Measurements from ENCODE around the gene CIZ1. TPM values are rescaled to one million over a fixed set of nuclear protein-coding genes. Genes with fewer than 3 reads are reported as not detected.

CIZ1 gene
- total RNA-seq, 1 donor from 2014 or later, result 164 TPM

- H3K9me3 Mint-ChIP-seq (ENCODE audit: low read depth), result no peaks in the 10 kb centered on the region
- no peaks in the 10 kb centered on the region for H3K27me3 Mint-ChIP-seq
- no peak for TF ChIP-seq CTCF (IDR thresholded peaks at IDR 0.05; ENCODE audit: unreplicated experiment)
- no peak overlapping the region for H3K27ac Mint-ChIP-seq
- H3K36me3 Mint-ChIP-seq (ENCODE audit: insufficient read depth), result peaks cover 7% of the 10 kb centered on the region
- H3K4me1 Mint-ChIP-seq (ENCODE audit: low read depth), result peaks cover 4% of the 10 kb centered on the region
- DNase-seq (ENCODE audit: low spot score, unreplicated experiment), result no peak
- H3K4me3 Mint-ChIP-seq (ENCODE audit: low read depth), result peak overlapping the region; percentile 68
These were observed 31.9 kb downstream of the CIZ1 start for GRCh38 chr9:128159522-128159783.

GRCh38 chr9:128155736-128156500, 35.5 kb downstream of the CIZ1 start:
- H3K27me3 Mint-ChIP-seq, result peaks cover 2% of the 10 kb centered on the region
- TF ChIP-seq CTCF (IDR thresholded peaks at IDR 0.05; ENCODE audit: unreplicated experiment), result no peak
- no peak for DNase-seq (ENCODE audit: low spot score, unreplicated experiment)
- peaks cover 2% of the 10 kb centered on the region for H3K4me1 Mint-ChIP-seq (ENCODE audit: low read depth)
- H3K36me3 Mint-ChIP-seq (ENCODE audit: insufficient read depth), result no peaks in the 10 kb centered on the region
- H3K9me3 Mint-ChIP-seq (ENCODE audit: low read depth), result no peaks in the 10 kb centered on the region
- no peak overlapping the region for H3K27ac Mint-ChIP-seq
- H3K4me3 Mint-ChIP-seq (ENCODE audit: low read depth), result no peak overlapping the region

- H3K36me3 Mint-ChIP-seq (ENCODE audit: insufficient read depth), result no peaks in the 10 kb centered on the region
- no peak overlapping the region for H3K4me3 Mint-ChIP-seq (ENCODE audit: low read depth)
- no peak overlapping the region for H3K27ac Mint-ChIP-seq
- TF ChIP-seq CTCF (IDR thresholded peaks at IDR 0.05; ENCODE audit: unreplicated experiment), result no peak
- H3K9me3 Mint-ChIP-seq (ENCODE audit: low read depth), result no peaks in the 10 kb centered on the region
- DNase-seq (ENCODE audit: low spot score, unreplicated experiment), result no peak
- H3K4me1 Mint-ChIP-seq (ENCODE audit: low read depth), result peaks cover 4% of the 10 kb centered on the region
- peaks cover 11% of the 10 kb centered on the region for H3K27me3 Mint-ChIP-seq
These were observed 37.3 kb downstream of the CIZ1 start for GRCh38 chr9:128153947-128154695.

GRCh38 chr9:128153060-128153946, 38.1 kb downstream of the CIZ1 start:
- Mint-ChIP-seq H3K36me3 (ENCODE audit: insufficient read depth) (no peaks in the 10 kb centered on the region), H3K9me3 (ENCODE audit: low read depth) (no peaks in the 10 kb centered on the region), H3K4me1 (ENCODE audit: low read depth) (peaks cover 4% of the 10 kb centered on the region), H3K27me3 (peaks cover 12% of the 10 kb centered on the region), H3K27ac (no peak overlapping the region), H3K4me3 (ENCODE audit: low read depth) (no peak overlapping the region)
- DNase-seq (ENCODE audit: low spot score, unreplicated experiment), result no peak
- no peak for TF ChIP-seq CTCF (IDR thresholded peaks at IDR 0.05; ENCODE audit: unreplicated experiment)

All from progenitor cell of endocrine pancreas (in vitro differentiated cells).